ENCODE results near the gene TMBIM6.
"Not testable (repeated sequence)": the region's sequence is repeated elsewhere in the genome, so short reads cannot be mapped to it uniquely, and the experiment has no call there.

The TMBIM6 gene

DNA sequence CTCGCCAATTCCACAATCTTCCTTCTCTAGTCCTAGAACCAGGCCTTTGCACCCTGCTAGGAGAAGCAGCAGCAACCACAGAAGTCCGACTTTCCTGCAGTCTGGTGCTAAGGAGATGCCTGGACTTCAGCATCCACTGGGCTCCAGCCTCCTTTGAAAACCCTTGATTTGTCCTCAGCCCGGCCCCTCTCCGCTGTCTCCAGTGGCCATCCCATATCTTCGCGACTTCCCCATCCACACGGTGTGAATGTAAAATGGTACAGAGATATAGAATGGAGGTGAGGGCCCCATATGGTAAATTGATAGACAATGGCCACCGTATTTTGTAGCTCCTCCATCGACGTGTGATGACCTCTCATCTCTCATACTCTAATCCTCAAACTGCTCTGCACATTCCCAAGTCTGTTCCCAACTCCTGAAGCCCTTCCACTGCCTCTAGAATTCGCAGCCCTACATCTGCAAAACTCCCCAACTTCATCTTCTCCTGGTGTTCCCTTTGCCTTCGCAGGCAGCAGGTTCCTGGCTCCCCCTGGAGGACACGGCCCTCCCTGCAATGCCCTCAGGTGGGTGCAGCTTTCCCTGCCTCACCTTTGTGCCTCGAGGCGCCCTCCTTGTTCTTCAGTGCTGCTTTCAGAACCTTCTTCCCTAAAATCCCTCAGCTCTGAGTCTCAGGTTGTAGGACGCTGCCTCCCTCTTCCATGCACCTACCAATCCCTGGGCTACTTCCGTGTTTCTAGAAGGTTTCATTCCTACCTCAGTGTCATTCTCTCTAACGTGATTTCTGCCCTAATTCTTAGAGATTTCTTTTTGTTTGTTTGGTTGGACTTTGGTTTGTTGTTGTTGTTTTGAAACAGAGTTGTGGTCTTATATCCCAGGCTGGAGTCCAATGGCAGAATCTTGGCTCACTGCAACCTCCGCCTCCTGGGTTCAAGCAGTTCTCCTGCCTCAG, 36.7 kb downstream of the TMBIM6 start:
- H3K4me3 ChIP-seq (ENCODE audit: low read length) = no peak overlapping the region
- no peak for DNase-seq (ENCODE audit: low read depth)
- TF ChIP-seq, protein P1, sequence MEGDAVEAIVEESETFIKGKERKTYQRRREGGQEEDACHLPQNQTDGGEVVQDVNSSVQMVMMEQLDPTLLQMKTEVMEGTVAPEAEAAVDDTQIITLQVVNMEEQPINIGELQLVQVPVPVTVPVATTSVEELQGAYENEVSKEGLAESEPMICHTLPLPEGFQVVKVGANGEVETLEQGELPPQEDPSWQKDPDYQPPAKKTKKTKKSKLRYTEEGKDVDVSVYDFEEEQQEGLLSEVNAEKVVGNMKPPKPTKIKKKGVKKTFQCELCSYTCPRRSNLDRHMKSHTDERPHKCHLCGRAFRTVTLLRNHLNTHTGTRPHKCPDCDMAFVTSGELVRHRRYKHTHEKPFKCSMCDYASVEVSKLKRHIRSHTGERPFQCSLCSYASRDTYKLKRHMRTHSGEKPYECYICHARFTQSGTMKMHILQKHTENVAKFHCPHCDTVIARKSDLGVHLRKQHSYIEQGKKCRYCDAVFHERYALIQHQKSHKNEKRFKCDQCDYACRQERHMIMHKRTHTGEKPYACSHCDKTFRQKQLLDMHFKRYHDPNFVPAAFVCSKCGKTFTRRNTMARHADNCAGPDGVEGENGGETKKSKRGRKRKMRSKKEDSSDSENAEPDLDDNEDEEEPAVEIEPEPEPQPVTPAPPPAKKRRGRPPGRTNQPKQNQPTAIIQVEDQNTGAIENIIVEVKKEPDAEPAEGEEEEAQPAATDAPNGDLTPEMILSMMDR (conservative IDR thresholded peaks at IDR 0.05; ENCODE audit: low read depth, low read length) = peak; percentile 98

DNA sequence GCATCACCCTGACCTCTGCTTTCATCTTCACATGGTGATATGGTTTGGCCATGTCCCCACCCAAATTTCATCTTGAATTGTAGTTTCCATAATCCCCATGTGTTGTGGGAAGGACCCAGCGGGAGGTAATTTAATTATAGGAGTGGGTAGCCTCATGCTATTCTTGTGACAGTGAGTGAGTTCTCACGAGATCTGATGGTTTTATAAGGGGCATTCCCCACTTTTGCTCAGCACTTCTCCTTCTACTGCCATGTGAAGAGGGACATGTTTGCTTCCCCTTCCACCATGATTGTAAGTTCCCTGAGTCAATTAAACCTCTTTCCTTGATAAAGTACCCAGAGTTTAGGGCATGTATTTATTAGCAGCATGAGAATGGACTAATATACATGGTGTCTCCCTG, 38.2 kb downstream of the TMBIM6 start:
- TF ChIP-seq, protein P1 (conservative IDR thresholded peaks at IDR 0.05; ENCODE audit: low read depth, low read length) = no peak
- DNase-seq (ENCODE audit: low read depth) = no peak
- no peak overlapping the region for H3K4me3 ChIP-seq (ENCODE audit: low read length)

DNA sequence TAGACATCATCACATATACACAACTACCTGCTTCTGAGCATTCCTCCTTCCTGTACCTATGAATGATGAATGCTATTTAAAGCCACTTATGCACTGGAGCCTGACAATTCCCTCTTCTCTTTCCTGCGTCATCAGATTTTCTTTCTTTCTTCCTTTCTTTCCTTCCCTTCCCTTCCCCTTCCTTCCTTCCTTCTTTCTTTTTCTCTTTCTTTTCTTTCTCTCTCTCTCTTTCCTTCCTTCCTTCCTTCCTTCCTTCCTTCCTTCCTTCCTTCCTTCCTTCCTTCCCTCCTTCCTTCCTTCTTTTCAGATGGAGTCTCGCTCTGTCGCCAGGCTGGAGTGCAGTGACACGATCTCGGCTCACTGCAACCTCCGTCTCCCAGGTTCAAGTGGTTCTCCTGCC, 39.6 kb downstream of the TMBIM6 start:
- H3K4me3 ChIP-seq (ENCODE audit: low read length); DNase-seq (ENCODE audit: low read depth): not testable (repeated sequence)

DNA sequence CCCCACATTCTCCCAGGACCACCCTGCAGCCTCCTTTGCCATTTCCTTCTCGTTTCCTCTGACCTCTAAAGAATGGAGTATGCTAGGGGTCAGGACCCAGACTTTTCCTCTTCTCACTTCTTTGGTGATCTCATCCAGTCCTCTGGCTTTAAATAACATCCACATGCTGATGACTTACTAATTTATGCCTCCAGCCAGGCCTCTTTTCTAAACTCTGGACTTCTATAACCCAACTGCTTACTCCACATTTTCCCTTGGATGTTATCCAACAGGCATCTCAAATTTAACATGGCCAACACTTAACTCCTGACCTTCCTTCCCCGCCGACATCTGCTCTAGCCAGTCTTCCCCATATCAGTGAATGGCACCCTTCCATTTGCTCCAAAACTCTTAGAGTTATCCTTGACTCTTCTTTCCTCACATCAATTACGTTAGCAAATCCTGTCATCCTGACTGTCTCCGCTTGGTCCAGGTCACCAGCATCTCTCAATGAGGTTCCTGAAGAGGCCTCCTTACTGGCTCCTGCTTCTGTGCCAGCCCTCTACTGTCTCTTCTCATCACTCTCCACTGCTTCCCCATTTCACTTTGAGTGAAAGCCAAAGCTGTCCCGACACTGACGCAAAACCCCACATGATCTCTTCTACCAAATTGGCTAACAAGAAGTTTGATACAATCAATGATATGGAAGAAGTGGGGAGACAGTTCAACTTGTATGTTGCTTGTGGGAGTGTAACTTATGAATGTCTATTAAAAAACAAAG, 42.7 kb downstream of the TMBIM6 start:
- TF ChIP-seq, protein P1 (conservative IDR thresholded peaks at IDR 0.05; ENCODE audit: low read depth, low read length) = no peak
- peak; percentile 13 for DNase-seq (ENCODE audit: low read depth)
- H3K4me3 ChIP-seq (ENCODE audit: low read length) = no peak overlapping the region

DNA sequence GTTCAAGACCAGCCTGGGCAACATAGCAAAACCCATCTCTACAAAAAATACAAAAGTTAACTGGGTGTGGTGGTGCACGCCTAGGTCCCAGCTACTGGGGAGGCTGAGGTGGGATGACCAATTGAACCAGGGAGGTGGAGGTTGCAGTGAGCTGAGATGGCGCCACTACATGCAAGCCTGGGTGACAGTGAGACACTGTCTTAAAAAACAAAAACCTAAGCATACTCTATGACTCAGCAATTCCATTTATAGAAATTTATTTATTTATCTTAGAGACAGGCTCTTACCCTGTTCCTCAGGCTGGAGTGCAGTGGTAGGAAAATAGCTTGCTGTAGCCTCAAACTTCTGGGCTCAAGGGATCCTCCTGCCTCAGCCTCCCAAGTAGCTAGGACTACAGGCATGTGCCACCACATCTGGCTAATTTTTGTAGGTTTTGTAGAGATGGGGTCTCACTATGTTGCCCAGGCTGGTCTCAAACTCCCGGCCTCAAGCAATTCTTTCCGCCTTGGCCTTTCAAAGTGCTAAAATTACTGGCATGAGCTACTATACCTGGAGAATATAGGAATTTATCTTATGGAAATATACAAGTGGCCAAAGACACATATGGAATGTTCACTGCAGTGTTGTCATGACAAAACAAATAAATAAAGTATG, 43.5 kb downstream of the TMBIM6 start:
- TF ChIP-seq, protein P1 (conservative IDR thresholded peaks at IDR 0.05; ENCODE audit: low read depth, low read length) = no peak
- H3K4me3 ChIP-seq (ENCODE audit: low read length) = no peak overlapping the region
- DNase-seq (ENCODE audit: low read depth) = no peak

DNA sequence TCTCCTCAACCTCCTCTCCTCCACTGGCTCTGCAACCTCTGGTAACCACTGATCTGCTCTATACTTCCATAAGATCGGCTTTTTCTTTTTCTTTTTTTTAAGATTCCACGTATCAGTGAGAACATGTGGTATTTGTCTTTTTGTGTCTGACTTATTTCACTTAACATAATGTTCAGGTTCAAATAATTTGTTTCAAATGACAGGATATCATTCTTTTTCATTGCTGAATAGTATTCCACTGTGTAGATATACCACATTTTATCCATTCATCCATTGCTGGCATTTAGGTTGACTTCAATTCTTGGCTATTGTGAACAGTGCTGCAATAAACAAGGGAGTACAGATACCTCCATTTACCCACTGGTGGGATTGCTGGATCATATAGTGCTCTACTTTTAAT, 46.3 kb downstream of the TMBIM6 start:
- no peak for DNase-seq (ENCODE audit: low read depth)
- TF ChIP-seq, protein P1 (conservative IDR thresholded peaks at IDR 0.05; ENCODE audit: low read depth, low read length) = no peak
- H3K4me3 ChIP-seq (ENCODE audit: low read length) = no peak overlapping the region

DNA sequence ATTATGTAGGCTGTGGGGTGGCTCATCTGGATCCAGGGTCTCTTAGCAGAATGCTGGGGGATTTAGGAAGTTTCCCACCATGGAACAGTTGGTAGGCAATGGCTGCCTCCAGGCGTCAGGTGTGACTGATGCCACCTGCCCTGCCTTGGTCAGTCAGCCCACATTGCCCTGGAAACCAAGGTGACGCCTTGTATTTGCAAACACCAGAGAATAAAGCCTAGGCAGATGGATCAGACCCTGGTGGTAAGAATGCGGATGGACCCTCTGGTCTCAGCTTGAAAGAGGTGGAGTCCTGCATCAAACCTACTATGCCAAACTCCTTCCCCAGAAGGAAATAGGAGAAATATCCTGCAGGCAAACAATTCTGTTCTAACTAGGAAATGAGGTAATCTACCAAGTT, 48.6 kb downstream of the TMBIM6 start:
- no peak for DNase-seq (ENCODE audit: low read depth)
- H3K4me3 ChIP-seq (ENCODE audit: low read length) = no peak overlapping the region
- TF ChIP-seq, protein P1 (conservative IDR thresholded peaks at IDR 0.05; ENCODE audit: low read depth, low read length) = peak; percentile 8
